Prostate gland (tissue), 2 donors: Measurements from ENCODE around the gene INCA1.

Experiments
- POLR2A ChIP-seq: fragments of 450-650 bp; IDR thresholded peaks from one replicate; pipeline ENCODE4 v1.6.1; 2016; ENCODE audit warnings: antibody characterized with exemption, mild to moderate bottlenecking
- POLR2AphosphoS5 ChIP-seq: sonication (generic); formaldehyde crosslinking; IDR thresholded peaks from one replicate; pipeline ENCODE4 v1.6.1; 2017; ENCODE audit warnings: antibody characterized with exemption
- TF ChIP-seq, protein P1 (sequence below), 4 experiments: fragments of 200-600 bp in 2 of 4; fragments of 450-650 bp in 2 of 4; sonication (generic) in 2 of 4; IDR thresholded peaks; 1 replicate in 3 of 4; 2 replicates in 1 of 4; pipeline ENCODE4 v1.5.1; 2016 to 2019; ENCODE audit warnings: antibody characterized with exemption in 4 of 4, mild to moderate bottlenecking in 2 of 4, moderate library complexity in 2 of 4

- TF ChIP-seq, protein P1, sequence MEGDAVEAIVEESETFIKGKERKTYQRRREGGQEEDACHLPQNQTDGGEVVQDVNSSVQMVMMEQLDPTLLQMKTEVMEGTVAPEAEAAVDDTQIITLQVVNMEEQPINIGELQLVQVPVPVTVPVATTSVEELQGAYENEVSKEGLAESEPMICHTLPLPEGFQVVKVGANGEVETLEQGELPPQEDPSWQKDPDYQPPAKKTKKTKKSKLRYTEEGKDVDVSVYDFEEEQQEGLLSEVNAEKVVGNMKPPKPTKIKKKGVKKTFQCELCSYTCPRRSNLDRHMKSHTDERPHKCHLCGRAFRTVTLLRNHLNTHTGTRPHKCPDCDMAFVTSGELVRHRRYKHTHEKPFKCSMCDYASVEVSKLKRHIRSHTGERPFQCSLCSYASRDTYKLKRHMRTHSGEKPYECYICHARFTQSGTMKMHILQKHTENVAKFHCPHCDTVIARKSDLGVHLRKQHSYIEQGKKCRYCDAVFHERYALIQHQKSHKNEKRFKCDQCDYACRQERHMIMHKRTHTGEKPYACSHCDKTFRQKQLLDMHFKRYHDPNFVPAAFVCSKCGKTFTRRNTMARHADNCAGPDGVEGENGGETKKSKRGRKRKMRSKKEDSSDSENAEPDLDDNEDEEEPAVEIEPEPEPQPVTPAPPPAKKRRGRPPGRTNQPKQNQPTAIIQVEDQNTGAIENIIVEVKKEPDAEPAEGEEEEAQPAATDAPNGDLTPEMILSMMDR (IDR thresholded peaks at IDR 0.05): no peak
- no peak for TF ChIP-seq POLR2AphosphoS5
- TF ChIP-seq POLR2A: no peak
These were observed 51.4 kb downstream of the INCA1 start for GRCh38 chr17:4945944-4946280.
